AG20443 (cell line): ENCODE results near the gene PRKG1.
"Not testable (repeated sequence)": the region's sequence is repeated elsewhere in the genome, so short reads cannot be mapped to it uniquely, and the experiment has no call there.

Experiments
- DNase-seq: peaks from one replicate; pipeline ENCODE4 v3.0.0; 2012; ENCODE audit warnings: low spot score, mixed read lengths

The PRKG1 gene

GRCh38 chr10:52019656-52020055, 945.4 kb downstream of the PRKG1 start:
- DNase-seq = no peak

GRCh38 chr10:52020173-52020572, 945.9 kb downstream of the PRKG1 start:
- no peak for DNase-seq

DNA sequence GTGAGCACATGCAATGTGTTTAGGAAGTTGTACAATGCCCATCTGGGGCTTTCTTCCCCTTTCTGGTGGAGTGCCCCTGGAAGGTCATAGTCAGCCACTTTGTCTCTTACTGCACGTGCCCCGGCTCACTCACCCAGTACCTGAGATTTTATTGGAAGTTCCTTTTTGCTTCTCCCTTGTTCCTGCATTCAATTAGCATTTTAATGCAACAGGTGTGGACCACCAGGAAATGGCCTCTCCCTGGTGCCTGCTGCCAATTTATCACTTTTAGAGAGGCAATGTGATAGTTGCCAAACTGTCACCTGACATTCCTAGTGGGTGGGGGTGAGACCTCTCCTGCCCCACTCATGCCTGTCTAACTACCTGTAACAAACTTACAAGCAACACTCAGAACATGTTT, 946.4 kb downstream of the PRKG1 start:
- DNase-seq = no peak

GRCh38 chr10:52027055-52027705, 952.9 kb downstream of the PRKG1 start:
- no peak for DNase-seq

GRCh38 chr10:52028523-52028858, 954.2 kb downstream of the PRKG1 start:
- no peak for DNase-seq

- DNase-seq = no peak
Measured at GRCh38 chr10:52029628-52030027, 955.3 kb downstream of the PRKG1 start.

DNA sequence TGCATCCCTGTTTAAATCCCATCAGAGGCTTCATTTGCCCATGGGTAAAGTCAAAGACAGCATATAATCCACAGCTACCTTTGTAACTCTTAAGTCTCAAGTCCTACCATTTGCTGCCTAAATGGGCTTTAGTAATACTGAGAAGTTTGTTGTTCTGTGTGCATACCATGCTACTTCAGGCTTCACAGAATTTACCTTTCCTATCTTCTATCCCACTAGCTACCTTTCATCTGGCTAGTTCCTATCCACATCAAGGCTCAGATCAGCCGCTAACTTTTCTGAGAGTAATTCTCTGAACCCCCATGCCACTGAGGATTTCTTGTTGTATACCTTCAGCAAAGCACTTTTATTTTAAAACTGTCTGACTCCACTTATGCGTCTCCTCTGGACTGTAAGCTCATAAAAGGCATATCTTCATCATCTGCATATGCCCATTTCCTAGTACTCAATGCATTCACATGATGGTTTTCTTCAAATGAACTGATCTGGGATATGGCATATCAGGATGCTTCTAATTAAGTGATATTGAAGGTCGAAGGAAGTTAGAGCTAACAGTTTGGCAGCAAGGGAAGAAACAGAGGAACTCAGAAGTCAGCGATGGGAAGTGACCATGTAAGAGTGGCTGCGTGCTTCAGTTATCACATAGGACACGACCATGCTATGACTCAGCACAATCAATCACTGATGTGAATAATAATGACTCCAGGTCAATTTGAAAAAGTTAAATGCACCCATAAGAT, 955.9 kb downstream of the PRKG1 start:
- no peak for DNase-seq

- DNase-seq = no peak
Measured at GRCh38 chr10:52030975-52031374, 956.7 kb downstream of the PRKG1 start.

DNA sequence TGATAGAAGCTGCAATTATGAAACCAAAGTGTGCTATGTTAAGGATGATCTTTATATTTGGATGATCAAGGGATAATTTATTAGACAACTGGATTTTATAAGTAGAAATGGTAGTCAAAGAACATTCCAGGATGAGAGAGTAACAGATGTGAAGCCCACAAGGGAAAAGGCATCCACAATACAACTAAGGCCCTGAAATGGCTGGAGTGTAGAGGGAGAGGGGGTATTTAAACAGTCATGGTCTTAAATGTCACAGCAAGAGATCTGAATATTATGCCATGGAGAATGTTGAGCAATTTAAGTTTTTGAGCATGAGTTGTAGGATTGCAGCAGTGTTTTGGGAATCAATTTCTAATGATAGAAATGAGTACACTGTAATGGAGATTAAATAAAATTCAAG, 957.5 kb downstream of the PRKG1 start:
- no peak for DNase-seq

DNA sequence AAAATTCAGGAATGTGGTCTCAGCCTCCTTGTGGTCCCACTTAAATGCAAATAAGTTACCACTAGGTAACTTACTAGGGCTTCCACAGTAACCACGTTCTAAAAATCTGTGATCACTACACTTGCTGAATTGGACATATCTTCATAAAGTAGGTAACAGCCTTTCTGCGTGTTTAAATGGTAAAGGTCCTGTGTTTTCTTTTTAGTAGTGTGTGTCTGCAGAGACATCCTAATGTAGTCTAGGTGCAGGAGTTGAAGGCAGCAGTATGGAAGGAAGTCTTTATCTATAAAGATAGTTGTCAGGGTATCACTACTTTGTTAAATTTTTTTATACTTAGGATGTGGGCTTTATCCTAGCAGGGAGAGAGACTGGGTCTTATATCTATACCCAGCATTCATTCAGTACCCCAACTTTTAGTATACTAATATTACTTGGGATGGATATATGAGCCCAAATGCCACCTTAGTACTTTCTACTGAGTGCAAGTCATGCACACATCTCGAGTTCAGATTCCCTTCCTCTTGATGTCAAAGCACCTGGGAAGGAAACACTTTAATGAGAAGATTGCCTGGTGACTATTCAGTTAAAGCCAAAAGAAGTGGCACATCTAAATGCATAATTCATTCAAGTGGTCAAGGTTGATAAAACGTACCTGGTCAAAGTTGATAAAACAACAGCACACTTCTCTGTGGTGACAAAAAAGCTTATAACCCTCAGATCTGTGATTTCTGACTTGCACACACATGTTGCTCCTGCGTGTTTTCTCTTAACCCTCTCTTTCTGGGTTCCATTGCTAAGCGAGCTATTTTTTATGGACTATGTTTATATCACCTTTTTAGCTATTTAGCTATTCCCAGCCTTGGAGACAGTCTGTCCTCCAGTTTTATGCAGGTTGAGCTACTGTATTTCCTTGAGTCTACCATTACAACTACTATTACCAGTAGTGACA, 958.7 kb downstream of the PRKG1 start:
- DNase-seq = no peak

DNA sequence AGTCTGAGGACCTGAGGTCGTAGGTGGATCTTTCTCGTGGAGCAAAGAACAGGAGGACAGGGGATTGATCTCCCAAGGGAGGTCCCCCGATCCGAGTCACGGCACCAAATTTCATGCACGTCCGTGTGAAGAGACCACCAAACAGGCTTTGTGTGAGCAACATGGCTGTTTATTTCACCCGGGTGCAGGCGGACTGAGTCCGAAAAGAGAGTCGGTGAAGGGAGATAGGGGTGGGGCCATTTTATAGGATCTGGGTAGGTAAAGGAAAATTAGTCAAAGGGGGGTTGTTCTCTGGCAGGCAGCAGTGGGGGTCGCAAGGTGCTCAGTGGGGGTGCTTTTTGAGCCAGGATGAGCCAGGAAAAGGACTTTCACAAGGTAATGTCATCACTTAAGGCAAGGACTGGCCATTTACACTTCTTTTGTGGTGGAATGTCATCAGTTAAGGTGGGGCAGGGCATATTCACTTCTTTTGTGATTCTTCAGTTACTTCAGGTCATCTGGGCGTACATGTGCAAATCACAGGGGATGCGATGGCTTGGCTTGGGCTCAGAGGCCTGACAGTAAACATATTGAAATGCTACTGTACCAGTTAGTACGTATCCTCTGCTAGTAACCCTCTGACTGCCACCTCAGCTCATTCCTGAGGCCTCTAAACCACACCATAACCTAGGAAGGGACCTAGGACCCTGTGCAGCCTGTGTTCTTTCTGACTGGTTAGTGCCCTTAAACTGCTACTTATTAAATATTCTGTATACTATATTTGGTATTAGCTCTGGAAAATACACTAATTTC, 964.9 kb downstream of the PRKG1 start:
- not testable (repeated sequence) for DNase-seq

- no peak for DNase-seq
Measured at GRCh38 chr10:52040486-52040885, 966.2 kb downstream of the PRKG1 start.

DNA sequence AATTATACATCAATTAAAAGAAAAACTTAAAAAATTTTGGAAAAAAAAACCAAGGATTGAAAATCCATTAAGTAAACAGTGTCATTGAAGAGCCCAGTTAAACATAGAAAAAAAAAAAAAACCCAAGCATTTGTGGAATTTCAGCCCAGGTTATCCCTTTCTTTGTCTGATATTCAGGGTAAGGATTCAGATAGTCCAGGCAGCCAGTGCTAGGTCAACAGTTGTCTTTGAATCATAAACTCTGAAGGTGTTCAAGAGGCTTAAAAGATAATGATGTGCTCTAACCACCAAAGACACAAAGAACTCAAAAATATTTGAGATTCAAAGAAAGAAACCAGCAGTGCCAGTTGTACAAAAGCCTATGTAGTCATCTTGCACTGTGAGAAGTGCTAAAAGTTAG, 969.5 kb downstream of the PRKG1 start:
- no peak for DNase-seq

DNA sequence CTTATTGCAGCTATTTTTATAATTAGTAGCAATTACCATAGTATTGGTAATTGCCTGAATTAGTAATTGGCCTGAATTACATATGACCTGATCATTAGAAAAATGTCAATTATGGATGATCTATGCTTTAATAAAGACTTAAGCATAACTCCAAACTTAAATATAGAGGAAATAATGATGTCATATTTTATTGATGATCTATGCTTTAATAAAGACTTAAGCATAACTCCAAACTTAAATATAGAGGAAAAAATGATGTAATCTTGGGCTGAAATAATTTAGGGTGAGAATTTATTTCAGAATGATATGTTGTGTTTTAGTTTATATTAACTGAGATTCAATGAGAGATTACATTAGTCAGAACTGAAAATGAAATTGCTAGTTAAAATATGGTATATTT, 973.8 kb downstream of the PRKG1 start:
- DNase-seq = no peak

DNA sequence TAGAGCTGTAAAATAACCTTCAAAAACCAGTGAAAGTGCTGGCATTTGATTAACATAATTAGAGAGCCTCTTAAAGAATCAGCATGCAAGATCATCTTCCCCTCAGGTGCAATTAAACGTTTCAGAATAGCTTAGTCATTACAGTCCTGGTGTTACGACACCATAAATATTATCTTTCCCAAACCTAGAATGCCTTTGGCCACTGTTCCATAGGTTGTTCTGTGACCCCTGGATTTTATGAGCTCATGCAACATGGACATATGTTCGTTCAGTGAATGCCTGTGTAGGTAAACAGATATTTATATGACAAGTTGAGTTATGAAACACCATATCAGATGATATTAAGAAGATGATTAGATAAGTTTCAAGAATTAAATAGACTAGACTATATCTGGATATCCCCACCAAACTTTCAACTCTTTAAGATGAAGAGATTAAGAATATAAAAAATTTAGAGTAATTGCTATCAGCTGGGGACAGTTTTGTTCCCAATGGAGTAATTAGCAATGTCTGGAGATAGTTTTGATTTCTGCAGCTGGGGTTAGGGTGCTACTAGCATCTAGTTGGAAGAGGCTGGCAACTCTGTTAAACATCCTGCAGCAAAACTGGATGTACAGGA, 976.3 kb downstream of the PRKG1 start:
- no peak for DNase-seq

- no peak for DNase-seq
Measured at GRCh38 chr10:52053497-52053896, 979.2 kb downstream of the PRKG1 start.

GRCh38 chr10:52056291-52056690, 982.0 kb downstream of the PRKG1 start:
- no peak for DNase-seq

DNA sequence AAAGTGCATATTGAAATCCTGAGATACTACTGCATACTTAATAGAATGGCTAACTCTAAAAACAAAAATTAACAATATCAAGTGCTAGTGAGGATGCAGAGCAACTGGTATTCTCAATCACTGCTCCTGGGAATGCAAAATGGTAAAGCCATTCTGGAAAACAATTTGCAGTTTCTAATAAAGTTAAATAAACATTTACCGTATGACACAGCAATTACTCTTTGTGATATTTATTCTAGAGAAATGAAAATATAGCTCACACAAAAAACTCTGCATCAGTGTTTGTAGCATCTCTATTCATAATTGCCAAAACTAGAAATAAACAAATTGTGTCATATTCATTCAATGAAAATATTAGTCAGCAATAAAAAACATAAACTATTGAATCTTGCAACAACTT, 984.8 kb downstream of the PRKG1 start:
- DNase-seq = no peak

DNA sequence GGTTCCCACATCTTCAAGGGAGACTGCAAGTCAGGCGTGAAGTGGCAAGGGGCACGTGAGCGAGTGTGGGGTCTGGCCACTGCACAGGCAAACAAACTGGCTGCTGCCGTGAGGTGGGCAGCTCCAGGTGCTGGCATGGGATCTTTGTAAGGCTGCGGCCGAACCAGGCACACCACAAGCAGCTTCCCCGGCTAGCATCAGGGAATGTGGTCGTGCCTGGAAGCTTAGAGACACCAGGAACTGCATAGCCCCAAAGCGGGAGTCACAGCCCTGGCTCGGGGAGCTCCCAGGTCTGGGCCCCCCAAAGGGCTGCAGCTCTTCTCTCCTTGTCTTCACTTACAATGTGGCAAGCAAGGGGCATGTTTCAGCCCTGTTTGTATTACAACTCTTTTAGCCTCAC, 988.9 kb downstream of the PRKG1 start:
- DNase-seq = no peak

GRCh38 chr10:52064084-52064845, 990.0 kb downstream of the PRKG1 start:
- no peak for DNase-seq

DNA sequence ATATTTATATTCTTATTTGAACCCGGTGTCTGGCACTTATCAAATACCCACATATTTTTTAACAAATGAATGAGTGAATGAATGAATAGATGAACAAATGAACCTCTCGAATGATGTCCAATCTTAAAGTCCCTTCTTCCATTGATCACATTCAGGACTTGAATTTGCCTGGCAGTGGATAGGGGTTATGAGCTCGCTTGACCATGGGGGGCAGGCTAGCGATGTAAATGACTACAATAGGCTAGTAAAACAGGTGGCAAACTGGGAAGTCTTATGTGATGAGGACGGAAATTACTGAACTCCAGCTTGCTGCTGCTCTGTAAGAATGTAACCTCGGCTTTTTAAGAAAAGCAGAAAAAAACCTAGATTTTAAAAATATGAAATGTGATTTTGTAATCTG, 992.1 kb downstream of the PRKG1 start:
- no peak for DNase-seq
